Prostate gland (tissue), 2 donors: ENCODE data around the gene NR2F1. TPM values are rescaled to one million over a fixed set of nuclear protein-coding genes. Genes with fewer than 3 reads are reported as not detected.

Experiments
- DNase-seq: peaks from one replicate; pipeline ENCODE4 v3.0.0-alpha.2; 2019; ENCODE audit warnings: low spot score
- H3K27ac ChIP-seq, 2 donors: fragments of 200-600 bp; sonication (generic); 2 replicates each; pipeline ENCODE4 v1.5.1; 2017 to 2019
- H3K27me3 ChIP-seq: fragments of 200-600 bp; sonication (generic); replicated peaks from 2 replicates; pipeline ENCODE4 v1.5.1; 2019; ENCODE audit not compliant: insufficient read depth
- H3K36me3 ChIP-seq, 2 donors: fragments of 200-600 bp; sonication (generic); 1 replicate in 1 of 2; 2 replicates in 1 of 2; pipeline versions ENCODE4 v1.5.1 to v1.8.1; 2017 to 2019
- H3K4me1 ChIP-seq: fragments of 200-600 bp; sonication (generic); replicated peaks from 2 replicates; pipeline ENCODE4 v1.5.1; 2019
- H3K4me3 ChIP-seq, 2 donors: fragments of 200-600 bp; sonication (generic); 2 replicates each; pipeline ENCODE4 v1.5.1; 2017 to 2019
- H3K9me3 ChIP-seq: fragments of 200-600 bp; sonication (generic); 2 replicates; pipeline ENCODE4 v1.5.1; 2017
- POLR2A ChIP-seq: fragments of 450-650 bp; IDR thresholded peaks from one replicate; pipeline ENCODE4 v1.6.1; 2016; ENCODE audit warnings: antibody characterized with exemption, mild to moderate bottlenecking
- POLR2AphosphoS5 ChIP-seq: sonication (generic); formaldehyde crosslinking; IDR thresholded peaks from one replicate; pipeline ENCODE4 v1.6.1; 2017; ENCODE audit warnings: antibody characterized with exemption
- WGBS: methylation state at CpG from one replicate; pipeline ENCODE4 v1.1.5; 2018; 5-methylcytosine and 5-hydroxymethylcytosine counted together
- intact Hi-C: fragments of 100-400 bp; cut with DNase I; formaldehyde crosslinking; loops from one replicate; pipeline ENCODE4 v1.14.2; 2022
- total RNA-seq, 2 donors: library from RNA; depleted of rRNA; stranded (reverse); fragments of >200 nt; gene quantifications; one replicate each; pipeline ENCODE4 v1.1.0, GENCODE V29; 2016
- TF ChIP-seq, protein P1 (sequence below), 4 experiments: fragments of 200-600 bp in 2 of 4; fragments of 450-650 bp in 2 of 4; sonication (generic) in 2 of 4; IDR thresholded peaks; 1 replicate in 3 of 4; 2 replicates in 1 of 4; pipeline ENCODE4 v1.5.1; 2016 to 2019; ENCODE audit warnings: antibody characterized with exemption in 4 of 4, mild to moderate bottlenecking in 2 of 4, moderate library complexity in 2 of 4

NR2F1 gene
- total RNA-seq, 2 donors from 2014 or later, result 14.9 to 49.3 TPM

DNA sequence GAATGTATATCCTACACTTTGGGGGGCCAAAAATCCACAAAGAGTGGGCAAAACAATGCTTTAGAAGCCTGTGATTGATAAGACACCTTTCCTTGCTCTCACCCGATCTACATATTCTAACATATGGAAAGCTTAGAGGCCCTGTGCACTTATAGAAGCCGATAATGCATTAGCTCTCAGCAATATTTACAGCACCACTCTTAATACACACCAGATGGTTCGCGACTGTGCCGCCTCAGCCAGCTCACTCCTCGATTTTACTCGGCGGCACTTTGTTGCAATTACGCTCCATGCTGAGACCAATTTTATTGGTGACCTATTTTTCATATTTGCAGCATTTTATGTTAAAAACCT, 18.8 kb downstream of the NR2F1 start:
- Histone ChIP-seq H3K27ac (peak overlapping the region; percentile 60 to 61), H3K9me3 (no peaks in the 10 kb centered on the region), H3K36me3 (no peaks in the 10 kb centered on the region), H3K27me3 (peaks cover 26% of the 10 kb centered on the region), H3K4me1 (no peaks in the 10 kb centered on the region), H3K4me3 (no peak overlapping the region)
- no peak for DNase-seq
- intact Hi-C loops, result no loop called here
- TF ChIP-seq, protein P1, sequence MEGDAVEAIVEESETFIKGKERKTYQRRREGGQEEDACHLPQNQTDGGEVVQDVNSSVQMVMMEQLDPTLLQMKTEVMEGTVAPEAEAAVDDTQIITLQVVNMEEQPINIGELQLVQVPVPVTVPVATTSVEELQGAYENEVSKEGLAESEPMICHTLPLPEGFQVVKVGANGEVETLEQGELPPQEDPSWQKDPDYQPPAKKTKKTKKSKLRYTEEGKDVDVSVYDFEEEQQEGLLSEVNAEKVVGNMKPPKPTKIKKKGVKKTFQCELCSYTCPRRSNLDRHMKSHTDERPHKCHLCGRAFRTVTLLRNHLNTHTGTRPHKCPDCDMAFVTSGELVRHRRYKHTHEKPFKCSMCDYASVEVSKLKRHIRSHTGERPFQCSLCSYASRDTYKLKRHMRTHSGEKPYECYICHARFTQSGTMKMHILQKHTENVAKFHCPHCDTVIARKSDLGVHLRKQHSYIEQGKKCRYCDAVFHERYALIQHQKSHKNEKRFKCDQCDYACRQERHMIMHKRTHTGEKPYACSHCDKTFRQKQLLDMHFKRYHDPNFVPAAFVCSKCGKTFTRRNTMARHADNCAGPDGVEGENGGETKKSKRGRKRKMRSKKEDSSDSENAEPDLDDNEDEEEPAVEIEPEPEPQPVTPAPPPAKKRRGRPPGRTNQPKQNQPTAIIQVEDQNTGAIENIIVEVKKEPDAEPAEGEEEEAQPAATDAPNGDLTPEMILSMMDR (IDR thresholded peaks at IDR 0.05), result no peak
- TF ChIP-seq POLR2AphosphoS5, result no peak
- TF ChIP-seq POLR2A, result no peak
- 23% methylated on average over 9 of the region's 9 CpGs for WGBS

DNA sequence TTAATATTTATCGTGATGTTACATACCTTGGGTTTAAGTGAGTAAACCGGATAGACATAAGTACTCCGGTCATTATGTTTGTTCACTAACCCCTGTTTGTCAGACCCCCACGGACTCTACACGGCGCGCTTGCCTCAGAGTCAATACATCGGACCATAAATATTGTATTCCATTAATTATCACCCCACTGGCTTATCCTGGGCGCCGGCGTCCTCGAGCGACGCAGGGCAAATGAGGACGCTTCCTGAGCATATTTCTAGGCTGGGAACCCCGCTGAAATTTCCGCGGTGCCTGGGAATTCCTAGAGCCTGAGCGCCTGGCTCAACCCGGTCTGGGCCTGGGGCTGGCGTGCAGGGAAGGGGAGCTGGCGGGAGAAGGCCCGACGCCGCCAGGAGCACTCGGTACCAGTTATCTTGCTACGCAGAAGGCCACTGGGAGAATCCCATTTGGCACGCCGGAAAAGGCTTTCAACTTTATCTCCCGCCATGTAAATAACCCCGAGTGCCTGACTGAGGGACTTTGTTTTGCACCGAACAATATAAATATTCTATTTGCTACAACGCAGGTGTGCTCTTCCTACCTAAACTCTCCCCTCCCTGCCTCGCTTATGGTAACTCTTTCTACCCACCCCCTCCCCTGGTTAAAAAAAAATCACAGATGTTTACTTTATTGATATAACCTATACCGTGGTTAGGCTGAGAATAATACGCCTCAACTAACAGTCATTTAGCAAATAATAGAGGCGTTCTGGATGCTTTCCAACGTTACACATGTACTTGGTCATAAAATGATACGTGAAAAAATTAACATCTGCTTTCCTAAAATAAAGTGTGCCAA, 19.4 kb downstream of the NR2F1 start:
- intact Hi-C loops, result no loop called here
- WGBS, result 24% methylated on average over 39 of the region's 39 CpGs
- H3K27me3 ChIP-seq, result peaks cover 26% of the 10 kb centered on the region

DNA sequence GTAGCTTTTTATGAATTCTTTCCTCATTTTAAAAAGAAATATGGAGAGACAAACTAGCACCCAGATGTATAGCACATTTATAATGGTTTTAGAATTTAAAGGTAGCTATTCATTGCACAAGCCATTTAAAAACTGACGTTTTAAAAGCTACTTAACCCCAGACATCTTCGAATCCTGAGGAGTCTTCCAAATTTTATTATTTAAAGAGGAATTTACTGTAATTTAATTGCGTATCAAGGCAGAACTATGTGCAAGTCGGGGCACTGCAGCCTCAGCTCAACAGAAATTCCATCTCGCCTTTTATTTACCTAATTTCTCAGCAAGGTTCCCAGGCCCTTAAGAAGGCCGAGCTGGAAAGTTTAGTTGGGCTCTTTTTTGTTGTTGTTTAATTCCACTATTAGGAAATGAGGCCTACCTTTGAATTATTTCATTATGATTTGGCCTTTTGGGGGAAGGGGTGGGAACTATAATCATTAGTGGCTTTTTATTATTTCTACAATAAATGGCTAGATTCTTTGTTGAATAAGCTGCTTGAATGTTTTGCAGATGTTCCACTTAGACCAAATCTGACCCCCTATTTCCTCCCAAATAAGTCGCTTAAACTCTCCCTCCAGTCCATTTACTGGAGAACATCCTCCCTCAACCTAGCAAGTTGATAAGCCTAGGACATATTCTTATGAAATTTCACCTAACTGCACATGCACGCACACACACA, 20.2 kb downstream of the NR2F1 start:
- no peak for TF ChIP-seq POLR2AphosphoS5
- TF ChIP-seq, protein P1 (IDR thresholded peaks at IDR 0.05), result no peak
- TF ChIP-seq POLR2A, result no peak
- DNase-seq, result no peak
- intact Hi-C loops, result no loop called here
- Histone ChIP-seq H3K4me3 (no peak overlapping the region), H3K4me1 (no peaks in the 10 kb centered on the region), H3K27me3 (peaks cover 21% of the 10 kb centered on the region), H3K9me3 (no peaks in the 10 kb centered on the region), H3K36me3 (no peaks in the 10 kb centered on the region), H3K27ac (peak overlapping the region; percentile 60 to 61)
- 54% methylated on average over 8 of the region's 8 CpGs for WGBS

More for the DNA sequence above, 19.4 kb downstream of the NR2F1 start:
- DNase-seq, result no peak
- Histone ChIP-seq H3K9me3 (no peaks in the 10 kb centered on the region), H3K4me1 (no peaks in the 10 kb centered on the region), H3K36me3 (no peaks in the 10 kb centered on the region), H3K4me3 (no peak overlapping the region), H3K27ac (peak overlapping the region; percentile 60 to 61)
- TF ChIP-seq POLR2AphosphoS5 (no peak), POLR2A (no peak)
- TF ChIP-seq, protein P1 (IDR thresholded peaks at IDR 0.05), result no peak

DNA sequence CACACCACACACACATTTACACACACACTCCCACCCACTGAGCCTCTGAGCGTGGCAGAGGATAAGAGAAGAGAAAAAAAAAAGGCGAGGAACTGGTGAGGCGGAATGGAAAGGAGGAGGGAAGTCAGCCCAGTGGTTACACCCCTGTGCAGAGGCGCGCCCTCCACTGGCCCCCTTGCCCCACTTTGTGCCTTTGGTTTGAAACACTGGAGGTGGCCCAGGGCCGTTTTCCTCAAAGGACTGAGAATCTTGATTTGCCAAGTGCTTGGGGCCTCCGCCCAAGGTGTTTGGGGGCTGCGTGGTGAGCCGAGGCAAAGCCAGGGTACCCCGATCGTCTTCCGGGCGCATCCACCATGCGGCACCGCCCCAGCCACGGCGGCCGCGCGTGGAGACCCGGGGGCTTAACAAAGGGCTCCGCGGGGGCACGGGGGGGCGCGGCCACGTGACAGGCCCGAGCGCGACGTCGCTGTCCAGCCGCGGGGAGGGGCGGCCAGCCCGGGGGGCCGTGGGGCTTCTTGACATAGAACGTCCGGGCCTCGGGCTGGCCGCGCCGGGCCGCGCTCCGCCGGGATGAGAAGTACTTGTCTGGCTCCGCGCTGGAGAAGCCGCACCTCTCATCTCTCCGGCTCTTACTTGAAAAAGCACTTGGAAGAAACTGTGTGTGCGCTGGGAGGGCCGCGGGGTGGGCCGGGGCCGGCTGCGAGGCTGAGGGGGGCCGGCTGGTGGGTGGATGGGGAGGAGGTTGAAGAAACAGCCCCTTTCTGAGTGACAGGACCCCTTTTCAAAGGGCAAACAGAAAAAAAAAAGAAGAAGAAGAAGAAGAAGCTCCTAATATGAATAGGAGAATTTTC, 21.0 kb downstream of the NR2F1 start:
- intact Hi-C loops, result no loop called here
- no peak for TF ChIP-seq POLR2A
- TF ChIP-seq, protein P1 (IDR thresholded peaks at IDR 0.05), result no peak
- no peak for TF ChIP-seq POLR2AphosphoS5
- Histone ChIP-seq H3K4me1 (no peaks in the 10 kb centered on the region), H3K27ac (peak overlapping the region; percentile 60 to 61), H3K9me3 (no peaks in the 10 kb centered on the region), H3K4me3 (peak overlapping the region; percentile 6 to 16), H3K27me3 (peaks cover 21% of the 10 kb centered on the region), H3K36me3 (no peaks in the 10 kb centered on the region)
- DNase-seq, result no peak
- 12% methylated on average over 38 of the region's 58 CpGs for WGBS
